Heart right ventricle (tissue), 16 donors: ENCODE results near the gene CEP164. TPM values are rescaled to one million over a fixed set of nuclear protein-coding genes. Genes with fewer than 3 reads are reported as not detected.

Experiments used
- ATAC-seq, 8 donors: fragments of 200-7000 bp; cut with Tn5 transposase; one replicate each; pipeline ENCODE4 v1.9.1; 2020; ENCODE audit warnings: mild to moderate bottlenecking in 8 of 8, moderate library complexity in 8 of 8, moderate number of reproducible peaks in 1 of 8
- DNase-seq, 2 donors: peaks; one replicate each; pipeline ENCODE4 v3.0.0-alpha.2; 2020
- H3K27ac ChIP-seq, 10 donors: fragments of 200-600 bp; sonication (generic) in 2 of 10; one replicate each; pipeline versions ENCODE4 v1.5.0 to v1.8.0; 2020 to 2022; ENCODE audit warnings: mild to moderate bottlenecking in 3 of 10
- H3K27me3 ChIP-seq, 7 donors: fragments of 200-600 bp; one replicate each; pipeline ENCODE4 v1.8.0; 2021 to 2022; ENCODE audit warnings: mild to moderate bottlenecking in 2 of 7
- H3K36me3 ChIP-seq, 9 donors: fragments of 200-600 bp; sonication (generic) in 1 of 9; one replicate each; pipeline versions ENCODE4 v1.5.0 to v1.8.0; 2020 to 2022; ENCODE audit warnings: mild to moderate bottlenecking in 2 of 9
- H3K4me1 ChIP-seq, 9 donors: fragments of 200-600 bp; sonication (generic) in 1 of 9; one replicate each; pipeline versions ENCODE4 v1.5.0 to v1.8.0; 2020 to 2022; ENCODE audit warnings: mild to moderate bottlenecking in 4 of 9
- H3K4me3 ChIP-seq, 10 donors: fragments of 200-600 bp; sonication (generic) in 2 of 10; one replicate each; pipeline versions ENCODE4 v1.5.0 to v1.8.0; 2020 to 2022; ENCODE audit warnings: mild to moderate bottlenecking in 7 of 10, moderate library complexity in 2 of 10
- H3K9me3 ChIP-seq, 11 donors: fragments of 200-600 bp in 10 of 11; sonication (generic) in 2 of 11; one replicate each; pipeline versions ENCODE4 v1.5.0 to v1.8.0; 2013 to 2022; ENCODE audit warnings: mild to moderate bottlenecking in 2 of 11, control low read depth in 1 of 11, moderate library complexity in 1 of 11
- WGBS, 2 donors: extraction: QIAGEN DNeasy Blood & Tissue Kit; methylation state at CpG; one replicate each; pipeline ENCODE4 v1.1.7; 2013; ENCODE audit warnings: inconsistent platforms in 1 of 2; 5-methylcytosine and 5-hydroxymethylcytosine counted together
- intact Hi-C, 10 donors: fragments of 100-400 bp; cut with DNase I; formaldehyde crosslinking; loops; one replicate each; pipeline versions ENCODE4 v1.11.1 to v1.14.2; 2022
- polyA plus RNA-seq, 2 donors: library from polyadenylated mRNA; stranded (reverse); fragments of 200-250 nt; gene quantifications; one replicate each; pipeline ENCODE4 v1.2.3, GENCODE V29; 2013
- total RNA-seq, 10 donors: library from RNA; stranded (reverse); fragmentation: NEBNext Ultra II Directional in 3 of 10; extraction: Animal tissue kit (Norgen Biotek cat#: 25700) in 3 of 10; gene quantifications; one replicate each; pipeline versions ENCODE4 v1.2.1 to v1.2.4, GENCODE V29; 2021 to 2023
- TF ChIP-seq, protein P1 (sequence below), 9 donors: fragments of 200-600 bp; sonication (generic) in 2 of 9; IDR thresholded peaks; one replicate each; pipeline versions ENCODE4 v1.5.0 to v1.8.0; 2021 to 2022; ENCODE audit warnings: antibody characterized with exemption in 9 of 9, mild to moderate bottlenecking in 5 of 9, moderate library complexity in 1 of 9
- donor health status: Arrhythmogenic right ventricular cardiomyopathy.
- donor health status: ischemic (EF 13 %, LVEDD 7.1; RV severe dilation, severe dysfunction).
- donor health status: healthy with polysubstance abuse.
- donor health status: DM: no; HTN: yes; CAD: no.
- donor health status: DM: no; HTN: no; CAD: no.
- donor health status: ischemic (EF 25% LVEDD 6.9; RV normal size, moderate dysfunction).
- donor health status: ischemic (EF 25% LVEDD 5.7; RV mildly dilated, moderate dysfunction).
- donor health status: healthy.
- donor health status: DM: yes; HTN: yes; CAD: no.
- donor health status: Ischemic cardiomyopathy.
- donor health status: ischemic (EF 35%, LVEDD 5.7; RV mildly dilated, moderate dysfunction).
- donor health status: nonischemic (EF 11% LVEDD 7.7; RV severe dilation, severe dysfunction).
- donor health status: DM: yes; HTN: yes; CAD: no.
- donor health status: PGD.
- donor health status: ischemic (EF 29% LVEDD 5.4; RV normal size, mild dysfunction).
- donor health status: nonischemic (EF 23%, LVEDD 6.1; RV moderate dilation, normal function).

Gene CEP164
- total and polyA plus RNA-seq, 12 donors, result 3.5 to 17.9 (median 6.6) TPM

DNA sequence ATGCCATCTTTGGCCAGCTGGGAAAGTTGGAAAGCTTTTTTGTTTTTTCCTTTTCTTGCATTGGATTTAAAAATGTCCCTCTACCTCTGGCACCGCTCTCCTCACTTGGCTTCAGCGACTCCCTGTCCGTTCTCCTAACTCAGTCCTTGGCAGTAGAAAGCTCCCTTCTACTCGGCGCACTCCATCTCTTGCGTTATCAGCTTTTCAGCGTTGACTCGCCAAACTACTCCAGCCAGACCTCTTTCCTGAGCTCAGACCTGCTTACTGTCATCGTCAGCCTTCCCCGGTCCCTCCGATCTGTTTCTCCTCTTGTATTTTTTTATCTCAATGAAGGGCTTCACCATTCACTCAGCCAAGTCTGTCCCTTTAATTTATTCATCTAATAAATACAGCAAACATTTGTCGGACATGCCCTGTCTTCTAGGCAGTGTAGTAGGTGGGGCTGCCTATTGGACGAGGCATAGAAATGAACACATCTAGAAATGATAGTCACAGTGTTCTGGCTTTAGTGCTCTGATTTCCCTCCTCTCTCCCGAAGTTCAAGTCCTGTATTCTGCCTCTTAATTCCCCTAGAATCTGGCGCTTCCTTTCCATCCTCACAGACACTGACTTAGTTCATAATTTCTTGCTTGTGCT is 839 bp downstream of the CEP164 start:
- Histone ChIP-seq H3K4me3 (peak overlapping the region; percentile 44 to 97 (median 82)), H3K36me3 (no peaks in the 10 kb centered on the region), H3K27ac (peak overlapping the region; percentile 24 to 97 (median 92)), H3K9me3 (no peaks in the 10 kb centered on the region), H3K4me1 (peaks cover 0 to 19% (median 12%) of the 10 kb centered on the region in 9 donors), H3K27me3 (no peaks in the 10 kb centered on the region)
- ATAC-seq (peak; percentile 37 to 83 (median 62)), DNase-seq (peak in 1 of 2 donors; percentile 45)
- intact Hi-C loops, result no loop called here
- 2 to 5% methylated on average over 15 of the region's 15 CpGs for WGBS, 2 donors
- TF ChIP-seq, protein P1, sequence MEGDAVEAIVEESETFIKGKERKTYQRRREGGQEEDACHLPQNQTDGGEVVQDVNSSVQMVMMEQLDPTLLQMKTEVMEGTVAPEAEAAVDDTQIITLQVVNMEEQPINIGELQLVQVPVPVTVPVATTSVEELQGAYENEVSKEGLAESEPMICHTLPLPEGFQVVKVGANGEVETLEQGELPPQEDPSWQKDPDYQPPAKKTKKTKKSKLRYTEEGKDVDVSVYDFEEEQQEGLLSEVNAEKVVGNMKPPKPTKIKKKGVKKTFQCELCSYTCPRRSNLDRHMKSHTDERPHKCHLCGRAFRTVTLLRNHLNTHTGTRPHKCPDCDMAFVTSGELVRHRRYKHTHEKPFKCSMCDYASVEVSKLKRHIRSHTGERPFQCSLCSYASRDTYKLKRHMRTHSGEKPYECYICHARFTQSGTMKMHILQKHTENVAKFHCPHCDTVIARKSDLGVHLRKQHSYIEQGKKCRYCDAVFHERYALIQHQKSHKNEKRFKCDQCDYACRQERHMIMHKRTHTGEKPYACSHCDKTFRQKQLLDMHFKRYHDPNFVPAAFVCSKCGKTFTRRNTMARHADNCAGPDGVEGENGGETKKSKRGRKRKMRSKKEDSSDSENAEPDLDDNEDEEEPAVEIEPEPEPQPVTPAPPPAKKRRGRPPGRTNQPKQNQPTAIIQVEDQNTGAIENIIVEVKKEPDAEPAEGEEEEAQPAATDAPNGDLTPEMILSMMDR (IDR thresholded peaks at IDR 0.05), result no peak

DNA sequence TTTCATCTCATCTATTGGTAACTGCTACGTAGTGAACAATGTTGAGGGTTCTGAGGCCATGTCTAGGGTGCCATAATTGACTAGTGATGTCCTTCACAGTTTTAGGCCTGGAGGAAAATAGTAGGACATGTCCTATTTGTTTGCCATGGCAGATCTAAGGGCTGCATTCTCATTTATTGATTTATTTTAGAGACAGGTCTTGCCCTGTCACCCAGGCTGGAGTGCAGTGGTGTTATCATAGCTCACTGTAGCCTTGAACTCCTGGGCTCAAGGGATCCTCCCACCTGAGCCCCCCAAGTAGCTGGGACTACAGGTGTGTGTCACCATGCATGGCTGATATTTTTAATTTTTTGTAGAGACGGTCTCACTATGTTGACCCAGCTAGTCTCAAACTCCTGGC is 5.2 kb downstream of the CEP164 start:
- WGBS, 2 donors, result 50 to 73% methylated on average over 2 of the region's 2 CpGs
- TF ChIP-seq, protein P1 (IDR thresholded peaks at IDR 0.05), result no peak
- Histone ChIP-seq H3K9me3 (no peaks in the 10 kb centered on the region), H3K4me3 (no peak overlapping the region), H3K27me3 (no peaks in the 10 kb centered on the region), H3K36me3 (peaks cover 0 to 21% (median 0%) of the 10 kb centered on the region in 9 donors), H3K4me1 (peaks cover 0 to 20% (median 12%) of the 10 kb centered on the region in 9 donors), H3K27ac (no peak overlapping the region)
- DNase-seq (no peak), ATAC-seq (no peak)
- intact Hi-C loops, result no loop called here

DNA sequence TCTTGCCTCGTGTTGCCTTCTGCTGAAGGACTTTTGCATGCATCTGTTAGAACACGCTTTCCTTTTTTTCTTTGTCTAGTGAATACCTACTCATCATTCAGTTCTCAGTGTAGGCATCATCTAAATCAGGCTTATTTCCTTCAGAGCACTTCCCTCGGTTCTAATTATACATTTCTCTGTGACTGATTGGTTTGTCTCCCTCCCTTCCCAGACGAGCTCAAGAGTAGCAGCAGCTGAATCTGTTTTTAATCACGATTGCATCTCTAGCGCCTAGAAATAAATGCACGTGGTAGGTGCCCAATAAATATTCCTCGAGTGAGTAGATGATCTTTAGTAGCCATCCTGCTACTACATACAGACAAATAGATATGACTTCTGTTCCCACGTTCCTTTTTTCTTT is 6.3 kb downstream of the CEP164 start:
- Histone ChIP-seq H3K27ac (no peak overlapping the region), H3K36me3 (peaks cover 0 to 32% (median 4%) of the 10 kb centered on the region in 9 donors), H3K4me3 (no peak overlapping the region), H3K27me3 (no peaks in the 10 kb centered on the region), H3K4me1 (peaks cover 0 to 13% (median 5%) of the 10 kb centered on the region in 9 donors), H3K9me3 (no peaks in the 10 kb centered on the region)
- no peak for ATAC-seq
- TF ChIP-seq, protein P1 (IDR thresholded peaks at IDR 0.05), result no peak
- intact Hi-C loops, result no loop called here
- 83 to 87% methylated on average over 9 of the region's 9 CpGs for WGBS, 2 donors
- no peak for DNase-seq

DNA sequence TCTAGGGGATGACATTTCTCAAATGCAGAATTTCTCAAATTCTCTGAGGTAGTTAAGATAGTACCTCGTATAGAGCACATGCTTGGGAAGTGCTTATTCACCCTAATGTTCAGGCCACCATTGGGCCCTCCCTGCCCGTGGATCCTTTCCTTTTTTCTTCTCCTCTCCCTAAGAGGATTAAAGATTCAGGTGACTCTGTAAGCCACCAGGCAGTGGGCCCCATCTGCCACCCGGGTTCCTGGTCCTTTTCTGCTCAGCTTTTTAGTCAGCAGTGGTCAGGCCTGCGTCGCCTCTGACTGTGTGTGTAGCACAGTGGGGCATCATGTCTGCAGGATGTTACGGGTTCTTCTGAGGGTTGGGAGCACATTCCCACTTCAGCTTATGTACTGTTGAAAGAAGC is 7.2 kb downstream of the CEP164 start:
- no peak for DNase-seq
- no peak overlapping the region for H3K4me3 ChIP-seq
- intact Hi-C loops, result no loop called here
- WGBS, 2 donors, result 86 to 93% methylated on average over 6 of the region's 6 CpGs
- no peak for ATAC-seq
- no peaks in the 10 kb centered on the region for H3K27me3 ChIP-seq
- H3K4me1 ChIP-seq, result peaks cover 0 to 4% (median 0%) of the 10 kb centered on the region in 9 donors
- TF ChIP-seq, protein P1 (IDR thresholded peaks at IDR 0.05), result no peak
- H3K9me3 ChIP-seq, result no peaks in the 10 kb centered on the region
- no peak overlapping the region for H3K27ac ChIP-seq
- peaks cover 0 to 42% (median 4%) of the 10 kb centered on the region in 9 donors for H3K36me3 ChIP-seq
